Smooth muscle cell (in vitro differentiated cells): ENCODE measurements around the gene DUSP2. TPM values are rescaled to one million over a fixed set of nuclear protein-coding genes. Genes with fewer than 3 reads are reported as not detected.

Experiments used
- DNase-seq: peaks from one replicate; lab custom pipeline; 2025; ENCODE audit not compliant: unreplicated experiment; lab: John Stamatoyannopoulos, UW
- H2AFZ ChIP-seq: fragments of 200-600 bp; sonication (generic); 2 replicates; pipeline ENCODE4 v1.6.0; 2016; ENCODE audit warnings: antibody characterized with exemption, low read depth, mild to moderate bottlenecking
- H3F3A ChIP-seq: fragments of 200-600 bp; sonication (generic); 2 replicates; pipeline ENCODE4 v1.6.0; 2017; ENCODE audit warnings: antibody characterized with exemption, low read depth
- H3K27ac ChIP-seq: fragments of 200-600 bp; sonication (generic); 2 replicates; pipeline ENCODE4 v1.5.1; 2016; ENCODE audit warnings: low read depth, mild to moderate bottlenecking
- H3K27me3 ChIP-seq: fragments of 200-600 bp; sonication (generic); 2 replicates; pipeline ENCODE4 v1.6.1; 2016; ENCODE audit warnings: low read depth, mild to moderate bottlenecking
- H3K36me3 ChIP-seq: fragments of 200-600 bp; sonication (generic); 2 replicates; pipeline ENCODE4 v1.5.1; 2016; ENCODE audit warnings: low read depth
- H3K4me1 ChIP-seq: fragments of 200-600 bp; sonication (generic); 2 replicates; pipeline ENCODE4 v1.5.1; 2016; ENCODE audit warnings: low read depth
- H3K4me2 ChIP-seq: fragments of 200-600 bp; sonication (generic); 2 replicates; pipeline ENCODE4 v1.6.0; 2016; ENCODE audit warnings: mild to moderate bottlenecking
- H3K4me3 ChIP-seq: fragments of 200-600 bp; sonication (generic); 2 replicates; pipeline ENCODE4 v1.5.1; 2016; ENCODE audit warnings: mild to moderate bottlenecking
- H3K79me2 ChIP-seq: fragments of 200-600 bp; sonication (generic); 2 replicates; pipeline ENCODE4 v1.6.0; 2016; ENCODE audit warnings: low read depth, mild to moderate bottlenecking
- H3K9ac ChIP-seq: fragments of 200-600 bp; sonication (generic); 2 replicates; pipeline ENCODE4 v1.6.0; 2016; ENCODE audit warnings: low read depth
- H3K9me3 ChIP-seq: fragments of 200-600 bp; sonication (generic); replicated peaks from 2 replicates; pipeline ENCODE4 v1.5.1; 2016; ENCODE audit warnings: low read depth
- H4K20me1 ChIP-seq: fragments of 200-600 bp; sonication (generic); 2 replicates; pipeline ENCODE4 v1.6.0; 2016; ENCODE audit warnings: low read depth
- WGBS: methylation state at CpG from one replicate; pipeline ENCODE4 v1.1.7; 2016; ENCODE audit warnings: low lambda C conversion rate; 5-methylcytosine and 5-hydroxymethylcytosine counted together
- polyA plus RNA-seq: library from polyadenylated mRNA; unstranded; fragments of >200 nt; fragmentation: Nextera tagmentation; extraction: Ambion mirVana; gene quantifications from 2 replicates; pipeline ENCODE4 v1.2.1, GENCODE V29; 2016
- total RNA-seq: library from RNA; depleted of rRNA; stranded (reverse); fragments of >200 nt; gene quantifications from 2 replicates; pipeline ENCODE4 v1.2.3, GENCODE V29; 2014
- TF ChIP-seq, protein P1 (sequence below): fragments of 200-600 bp; sonication (generic); IDR thresholded peaks from 2 replicates; pipeline ENCODE4 v1.5.1; 2017; ENCODE audit warnings: borderline replicate concordance, mild to moderate bottlenecking, antibody characterized with exemption; ENCODE audit not compliant: insufficient read depth, poor library complexity, severe bottlenecking

The DUSP2 gene
- total and polyA plus RNA-seq, 2 experiments from 2014 or later: 55.3 to 89.3 TPM

DNA sequence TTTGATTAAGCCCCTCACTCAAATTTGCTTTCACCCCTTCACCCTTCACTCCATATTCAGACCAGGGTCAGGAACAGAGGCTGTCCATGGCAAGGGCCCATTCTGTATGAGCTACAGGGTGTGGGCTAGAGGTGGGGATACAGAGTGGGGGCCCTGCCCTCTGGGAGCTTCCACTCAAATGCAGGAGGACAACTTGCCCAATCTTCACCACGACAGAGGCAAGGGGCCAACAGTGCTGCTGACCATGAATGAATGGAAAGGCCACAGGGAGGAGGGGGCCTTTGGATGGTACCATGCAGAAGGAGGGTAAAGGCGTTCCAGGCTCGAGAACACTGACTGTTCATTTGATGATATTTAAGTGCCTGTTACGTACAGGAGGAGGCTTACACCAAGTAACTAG is 51.7 kb downstream of the DUSP2 start:
- TF ChIP-seq, protein P1, sequence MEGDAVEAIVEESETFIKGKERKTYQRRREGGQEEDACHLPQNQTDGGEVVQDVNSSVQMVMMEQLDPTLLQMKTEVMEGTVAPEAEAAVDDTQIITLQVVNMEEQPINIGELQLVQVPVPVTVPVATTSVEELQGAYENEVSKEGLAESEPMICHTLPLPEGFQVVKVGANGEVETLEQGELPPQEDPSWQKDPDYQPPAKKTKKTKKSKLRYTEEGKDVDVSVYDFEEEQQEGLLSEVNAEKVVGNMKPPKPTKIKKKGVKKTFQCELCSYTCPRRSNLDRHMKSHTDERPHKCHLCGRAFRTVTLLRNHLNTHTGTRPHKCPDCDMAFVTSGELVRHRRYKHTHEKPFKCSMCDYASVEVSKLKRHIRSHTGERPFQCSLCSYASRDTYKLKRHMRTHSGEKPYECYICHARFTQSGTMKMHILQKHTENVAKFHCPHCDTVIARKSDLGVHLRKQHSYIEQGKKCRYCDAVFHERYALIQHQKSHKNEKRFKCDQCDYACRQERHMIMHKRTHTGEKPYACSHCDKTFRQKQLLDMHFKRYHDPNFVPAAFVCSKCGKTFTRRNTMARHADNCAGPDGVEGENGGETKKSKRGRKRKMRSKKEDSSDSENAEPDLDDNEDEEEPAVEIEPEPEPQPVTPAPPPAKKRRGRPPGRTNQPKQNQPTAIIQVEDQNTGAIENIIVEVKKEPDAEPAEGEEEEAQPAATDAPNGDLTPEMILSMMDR: no peak
- no peaks in the 10 kb centered on the region for H3K4me1 ChIP-seq
- 89% methylated on average over 4 of the region's 4 CpGs for WGBS
- H3K27ac ChIP-seq: no peak overlapping the region
- H3K4me3 ChIP-seq: no peak overlapping the region
- no peak overlapping the region for H3K4me2 ChIP-seq
- no peak overlapping the region for H3K9ac ChIP-seq
- no peak for DNase-seq
- no peaks in the 10 kb centered on the region for H3F3A ChIP-seq
- no peaks in the 10 kb centered on the region for H3K9me3 ChIP-seq
- H3K79me2 ChIP-seq: no peaks in the 10 kb centered on the region
- H2AFZ ChIP-seq: no peak overlapping the region
- H4K20me1 ChIP-seq: no peaks in the 10 kb centered on the region
- H3K36me3 ChIP-seq: no peaks in the 10 kb centered on the region
- H3K27me3 ChIP-seq: no peaks in the 10 kb centered on the region

Other genes starting within 250 kb of the DUSP2 start
- gene ANKRD36C, start 153.6 kb downstream of the DUSP2 start, total RNA-seq: 43.1 and 51.6 TPM in 2 replicates
- 17.8 and 25.1 TPM in 2 replicates for gene ANKRD36C, start 153.6 kb downstream of the DUSP2 start, polyA plus RNA-seq
- not detected in 2 replicates for gene GPAT2, start 110.5 kb downstream of the DUSP2 start, total RNA-seq
- gene GPAT2, start 110.5 kb downstream of the DUSP2 start, polyA plus RNA-seq: 0.29 and 0.32 TPM in 2 replicates
- gene ADRA2B, start 28.9 kb downstream of the DUSP2 start, total RNA-seq: 0.04 and 1.2 TPM in 2 replicates
- gene ADRA2B, start 28.9 kb downstream of the DUSP2 start, polyA plus RNA-seq: 0.06 TPM in 1 of 2 replicates, not detected in the other
- 0.40 TPM in 1 of 2 replicates, not detected in the other for gene ASTL, start 6.9 kb downstream of the DUSP2 start, total RNA-seq
- gene ASTL, start 6.9 kb downstream of the DUSP2 start, polyA plus RNA-seq: 0.50 TPM in 1 of 2 replicates, not detected in the other
- 62.3 and 65.8 TPM in 2 replicates for gene STARD7, start 63.4 kb upstream of the DUSP2 start, total RNA-seq
- 51.0 and 64.4 TPM in 2 replicates for gene STARD7, start 63.4 kb upstream of the DUSP2 start, polyA plus RNA-seq
- gene TMEM127, start 120.6 kb upstream of the DUSP2 start, total RNA-seq: 18.7 and 21.9 TPM in 2 replicates
- gene TMEM127, start 120.6 kb upstream of the DUSP2 start, polyA plus RNA-seq: 20.5 and 31.8 TPM in 2 replicates
- 48.6 and 59.8 TPM in 2 replicates for gene CIAO1, start 120.8 kb upstream of the DUSP2 start, total RNA-seq
- gene CIAO1, start 120.8 kb upstream of the DUSP2 start, polyA plus RNA-seq: 56.2 and 56.4 TPM in 2 replicates
- 49.1 and 49.5 TPM in 2 replicates for gene SNRNP200, start 160.1 kb upstream of the DUSP2 start, total RNA-seq
- 54.1 and 57.6 TPM in 2 replicates for gene SNRNP200, start 160.1 kb upstream of the DUSP2 start, polyA plus RNA-seq
- gene ITPRIPL1, start 179.9 kb upstream of the DUSP2 start, total RNA-seq: 3.3 and 3.5 TPM in 2 replicates
- gene ITPRIPL1, start 179.9 kb upstream of the DUSP2 start, polyA plus RNA-seq: 4.3 and 6.0 TPM in 2 replicates
- gene NCAPH, start 190.3 kb upstream of the DUSP2 start, total RNA-seq: 4.5 and 6.2 TPM in 2 replicates
- 4.8 and 6.0 TPM in 2 replicates for gene NCAPH, start 190.3 kb upstream of the DUSP2 start, polyA plus RNA-seq